Measurements from ENCODE around the gene PRR20D. TPM values are rescaled to one million over a fixed set of nuclear protein-coding genes. Genes with fewer than 3 reads are reported as not detected.

The PRR20D gene
- total RNA-seq, 2 experiments from 2014 or later = not detected

GRCh38 chr13:57191667-57192066 lies 31.2 kb downstream of the PRR20D start:
- ChIA-PET CTCF (no interaction called here), POLR2A (no interaction called here)
- Mint-ChIP-seq H3K4me3 (no peak overlapping the region), H3K36me3 (ENCODE audit: low read depth) (no peaks in the 10 kb centered on the region), H3K27ac (no peak overlapping the region), H3K9me3 (ENCODE audit: insufficient read depth) (peaks cover 14% of the 10 kb centered on the region), H3K27me3 (ENCODE audit: low read depth) (no peaks in the 10 kb centered on the region), H3K4me1 (ENCODE audit: low read depth) (no peaks in the 10 kb centered on the region)
- DNase-seq = no peak
- no peak for ATAC-seq

GRCh38 chr13:57212989-57213388 lies 52.6 kb downstream of the PRR20D start:
- no peak for DNase-seq
- POLR2A ChIA-PET = no interaction called here
- no peak for ATAC-seq
- Mint-ChIP-seq H3K9me3 (ENCODE audit: insufficient read depth) (peaks cover 21% of the 10 kb centered on the region), H3K36me3 (ENCODE audit: low read depth) (no peaks in the 10 kb centered on the region), H3K4me1 (ENCODE audit: low read depth) (no peaks in the 10 kb centered on the region), H3K27me3 (ENCODE audit: low read depth) (no peaks in the 10 kb centered on the region), H3K4me3 (no peak overlapping the region), H3K27ac (no peak overlapping the region)
- CTCF ChIA-PET = no interaction called here

Other genes starting within 250 kb of the PRR20D start
- gene PRR20A, start 19.7 kb upstream of the PRR20D start, total RNA-seq = not detected
- not detected for gene PRR20B, start 13.1 kb upstream of the PRR20D start, total RNA-seq
- gene PRR20C, start 6.6 kb upstream of the PRR20D start, total RNA-seq = not detected
- not detected for gene PRR20E, start 6.6 kb downstream of the PRR20D start, total RNA-seq

Data from activated CD8-positive, alpha-beta T cell treated with anti-CD3 and anti-CD28 coated beads, Interleukin-2, amount 10 ng/mL, durations not matched to agents 7 days and 5 days (primary cell).